Measurements from ENCODE around the gene LGMN.

DNA sequence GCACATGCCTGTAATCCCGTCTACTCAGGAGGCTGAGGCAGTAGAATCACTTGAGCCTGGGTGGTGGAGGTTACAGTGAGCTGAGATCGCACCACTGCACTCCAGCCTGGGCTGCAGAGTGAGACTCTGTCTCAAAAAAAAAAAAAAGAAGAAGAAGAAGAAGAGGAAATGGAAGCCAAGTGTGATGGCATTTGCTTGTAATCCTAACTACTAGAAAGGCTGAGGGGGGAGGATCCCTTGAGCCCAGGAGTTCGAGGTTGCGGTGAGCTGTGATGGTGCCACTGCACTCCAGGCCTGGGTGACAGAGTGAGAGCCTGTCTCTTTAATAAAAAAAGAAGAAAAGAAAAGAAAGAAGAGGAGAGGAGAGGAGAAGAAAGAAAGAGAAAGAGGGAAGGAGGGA lies 52.1 kb downstream of the LGMN start:
- no peak for TF ChIP-seq EZH2 (IDR thresholded peaks at IDR 0.05; ENCODE audit: insufficient read depth, poor library complexity, severe bottlenecking)
- TF ChIP-seq EZH2phosphoT487 (IDR thresholded peaks at IDR 0.05; ENCODE audit: insufficient read depth, low read depth), result no peak

Data from GM23248 (cell line).